OCI-LY7 (cell line): ENCODE results near the gene CDK14.

Experiments
- EZH2phosphoT487 ChIP-seq: fragments of 200-600 bp; sonication (generic); IDR thresholded peaks from 2 replicates; pipeline ENCODE4 v1.6.1; 2018; ENCODE audit warnings: low read depth, borderline replicate concordance, mild to moderate bottlenecking, mixed run types, antibody characterized with exemption, low read length, moderate library complexity, mixed read lengths
- TF ChIP-seq, protein P1 (sequence below): fragments of 200-600 bp; sonication (generic); conservative IDR thresholded peaks from 2 replicates; pipeline ENCODE4 v1.5.1; 2014; ENCODE audit warnings: mild to moderate bottlenecking, antibody characterized with exemption, low read length, moderate library complexity, mixed read lengths

DNA sequence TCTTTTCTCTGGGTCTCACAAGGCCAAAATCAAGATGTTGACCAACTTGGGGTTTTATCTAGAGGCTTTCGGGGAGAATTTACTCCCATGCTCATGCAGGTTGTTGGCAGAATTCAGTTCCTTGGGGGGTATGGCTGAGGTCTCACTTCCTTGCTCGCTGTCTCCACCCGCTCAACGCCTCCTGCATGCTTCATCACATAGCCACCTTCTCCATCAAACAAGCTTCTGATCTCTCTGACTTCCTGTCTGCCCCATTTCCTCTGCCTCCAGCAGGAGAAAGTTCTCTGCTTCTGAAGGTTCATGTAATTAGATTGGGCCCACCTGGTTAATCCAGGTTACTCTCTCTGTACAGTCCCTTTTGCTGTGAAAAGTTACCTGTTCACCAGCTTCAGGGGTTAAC is 489.1 kb downstream of the CDK14 start:
- TF ChIP-seq EZH2phosphoT487 = no peak
- TF ChIP-seq, protein P1, sequence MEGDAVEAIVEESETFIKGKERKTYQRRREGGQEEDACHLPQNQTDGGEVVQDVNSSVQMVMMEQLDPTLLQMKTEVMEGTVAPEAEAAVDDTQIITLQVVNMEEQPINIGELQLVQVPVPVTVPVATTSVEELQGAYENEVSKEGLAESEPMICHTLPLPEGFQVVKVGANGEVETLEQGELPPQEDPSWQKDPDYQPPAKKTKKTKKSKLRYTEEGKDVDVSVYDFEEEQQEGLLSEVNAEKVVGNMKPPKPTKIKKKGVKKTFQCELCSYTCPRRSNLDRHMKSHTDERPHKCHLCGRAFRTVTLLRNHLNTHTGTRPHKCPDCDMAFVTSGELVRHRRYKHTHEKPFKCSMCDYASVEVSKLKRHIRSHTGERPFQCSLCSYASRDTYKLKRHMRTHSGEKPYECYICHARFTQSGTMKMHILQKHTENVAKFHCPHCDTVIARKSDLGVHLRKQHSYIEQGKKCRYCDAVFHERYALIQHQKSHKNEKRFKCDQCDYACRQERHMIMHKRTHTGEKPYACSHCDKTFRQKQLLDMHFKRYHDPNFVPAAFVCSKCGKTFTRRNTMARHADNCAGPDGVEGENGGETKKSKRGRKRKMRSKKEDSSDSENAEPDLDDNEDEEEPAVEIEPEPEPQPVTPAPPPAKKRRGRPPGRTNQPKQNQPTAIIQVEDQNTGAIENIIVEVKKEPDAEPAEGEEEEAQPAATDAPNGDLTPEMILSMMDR = no peak
